ENCODE data around the gene APBB1IP. TPM values are rescaled to one million over a fixed set of nuclear protein-coding genes. Genes with fewer than 3 reads are reported as not detected.
A peak's percentile ranks its signal among the peaks of the same experiment; 100 is the strongest.

APBB1IP gene
- total and polyA plus RNA-seq, 5 experiments from 2014 or later, result 50.0 to 102 (median 68.5) TPM

GRCh38 chr10:26540601-26541000, 102.5 kb downstream of the APBB1IP start:
- no peak overlapping the region for H3K4me3 Mint-ChIP-seq
- H3K27me3 Mint-ChIP-seq, result no peaks in the 10 kb centered on the region
- no peak for ATAC-seq
- no peaks in the 10 kb centered on the region for H3K9me3 Mint-ChIP-seq
- H3K27ac Mint-ChIP-seq, result peak overlapping the region; percentile 39 to 81 (median 57)
- peaks cover 16 to 92% (median 24%) of the 10 kb centered on the region in 3 donors for H3K36me3 Mint-ChIP-seq
- peak in 2 of 10 donors; percentile 10 to 13 for DNase-seq
- POLR2A ChIA-PET, result interaction anchor here (0.6 kb wide), 1 partner anchor 189 kb away, joined by 3 read pairs; no protein-coding TSS in a partner anchor
- peaks cover 13 to 35% (median 33%) of the 10 kb centered on the region in 4 donors for H3K4me1 Mint-ChIP-seq

GRCh38 chr10:26543567-26544306, 105.6 kb downstream of the APBB1IP start:
- peaks cover 21 to 49% (median 41%) of the 10 kb centered on the region in 4 donors for H3K4me1 Mint-ChIP-seq
- peaks cover 31 to 92% (median 47%) of the 10 kb centered on the region in 3 donors for H3K36me3 Mint-ChIP-seq
- ATAC-seq (peak; percentile 45 to 53), DNase-seq (peak in 1 of 10 donors; percentile 12)
- peak overlapping the region; percentile 79 to 95 (median 91) for H3K27ac Mint-ChIP-seq
- no peaks in the 10 kb centered on the region for H3K27me3 Mint-ChIP-seq
- peaks cover 0 to 11% (median 7%) of the 10 kb centered on the region in 9 donors for H3K9me3 Mint-ChIP-seq
- peak overlapping the region in 5 of 10 donors; percentile 1 to 63 (median 24) for H3K4me3 Mint-ChIP-seq
- POLR2A ChIA-PET, result no interaction called here

GRCh38 chr10:26544932-26545331, 106.8 kb downstream of the APBB1IP start:
- H3K9me3 Mint-ChIP-seq, result peaks cover 3 to 23% (median 19%) of the 10 kb centered on the region in 9 donors
- peaks cover 19 to 49% (median 37%) of the 10 kb centered on the region in 4 donors for H3K4me1 Mint-ChIP-seq
- POLR2A ChIA-PET, result no interaction called here
- DNase-seq, result no peak
- H3K36me3 Mint-ChIP-seq, result peaks cover 42 to 92% (median 59%) of the 10 kb centered on the region in 3 donors
- ATAC-seq, result no peak
- H3K27ac Mint-ChIP-seq, result peak overlapping the region; percentile 62 to 95 (median 80)
- no peak overlapping the region for H3K4me3 Mint-ChIP-seq
- H3K27me3 Mint-ChIP-seq, result no peaks in the 10 kb centered on the region

- H3K27ac Mint-ChIP-seq, result peak overlapping the region in 6 of 10 donors; percentile 18 to 82 (median 41)
- POLR2A ChIA-PET, result interaction anchor here (1.0 kb wide), 1 partner anchor 311 kb away, joined by 4 read pairs; no protein-coding TSS in a partner anchor
- no peak for ATAC-seq
These were observed 112.8 kb downstream of the APBB1IP start for GRCh38 chr10:26550774-26551526.

GRCh38 chr10:26554246-26554645, 116.1 kb downstream of the APBB1IP start:
- peak overlapping the region; percentile 8 to 85 (median 75) for H3K27ac Mint-ChIP-seq
- DNase-seq, result no peak

More at GRCh38 chr10:26550774-26551526, 112.8 kb downstream of the APBB1IP start:
- Mint-ChIP-seq H3K27me3 (no peaks in the 10 kb centered on the region), H3K9me3 (peaks cover 6 to 34% (median 27%) of the 10 kb centered on the region in 9 donors), H3K36me3 (peaks cover 49 to 98% (median 73%) of the 10 kb centered on the region in 3 donors), H3K4me3 (no peak overlapping the region), H3K4me1 (peaks cover 18 to 36% (median 30%) of the 10 kb centered on the region in 4 donors)
- DNase-seq, result no peak

GRCh38 chr10:26555719-26556368, 117.7 kb downstream of the APBB1IP start:
- no peak for DNase-seq
- POLR2A ChIA-PET, result interaction anchor here (0.5 to 1.0 kb wide), 4 partner anchors 64 to 328 kb away, joined by 3 to 5 read pairs (median 3); no protein-coding TSS in a partner anchor
- Mint-ChIP-seq H3K36me3 (peaks cover 8 to 87% (median 34%) of the 10 kb centered on the region in 3 donors), H3K4me1 (peaks cover 21 to 38% (median 24%) of the 10 kb centered on the region in 4 donors), H3K9me3 (peaks cover 0 to 4% (median 0%) of the 10 kb centered on the region in 9 donors), H3K27ac (peak overlapping the region; percentile 54 to 90 (median 84)), H3K4me3 (no peak overlapping the region), H3K27me3 (no peaks in the 10 kb centered on the region)
- no peak for ATAC-seq

More at GRCh38 chr10:26554246-26554645, 116.1 kb downstream of the APBB1IP start:
- Mint-ChIP-seq H3K9me3 (peaks cover 4 to 20% (median 15%) of the 10 kb centered on the region in 9 donors), H3K27me3 (no peaks in the 10 kb centered on the region), H3K4me1 (peaks cover 22 to 38% (median 24%) of the 10 kb centered on the region in 4 donors), H3K36me3 (peaks cover 24 to 89% (median 42%) of the 10 kb centered on the region in 3 donors), H3K4me3 (no peak overlapping the region)
- ATAC-seq, result no peak
- POLR2A ChIA-PET, result interaction anchor here (0.5 kb wide), 1 partner anchor 1990 kb away, joined by 6 read pairs; no protein-coding TSS in a partner anchor

- POLR2A ChIA-PET, result interaction anchor here (0.6 to 1.0 kb wide), 3 partner anchors 221 to 326 kb away, joined by 3 read pairs; no protein-coding TSS in a partner anchor
- Mint-ChIP-seq H3K27ac (peak overlapping the region; percentile 53 to 87 (median 80)), H3K9me3 (no peaks in the 10 kb centered on the region), H3K4me3 (no peak overlapping the region), H3K27me3 (no peaks in the 10 kb centered on the region), H3K36me3 (peaks cover 9 to 87% (median 30%) of the 10 kb centered on the region in 3 donors), H3K4me1 (peaks cover 21 to 35% (median 24%) of the 10 kb centered on the region in 4 donors)
- peak; percentile 60 to 63 for ATAC-seq
- DNase-seq, result peak in 8 of 10 donors; percentile 11 to 66 (median 46)
These were observed 118.9 kb downstream of the APBB1IP start for GRCh38 chr10:26556748-26557640.

GRCh38 chr10:26557641-26558014, 119.5 kb downstream of the APBB1IP start:
- Mint-ChIP-seq H3K4me1 (peaks cover 21 to 34% (median 24%) of the 10 kb centered on the region in 4 donors), H3K4me3 (no peak overlapping the region), H3K9me3 (no peaks in the 10 kb centered on the region), H3K27ac (peak overlapping the region in 8 of 10 donors; percentile 18 to 86 (median 68)), H3K36me3 (peaks cover 12 to 86% (median 31%) of the 10 kb centered on the region in 3 donors), H3K27me3 (no peaks in the 10 kb centered on the region)
- POLR2A ChIA-PET, result interaction anchor here (0.7 kb wide), 1 partner anchor 224 kb away, joined by 3 read pairs; no protein-coding TSS in a partner anchor
- ATAC-seq (no peak), DNase-seq (no peak)

GRCh38 chr10:26566525-26567350, 128.6 kb downstream of the APBB1IP start:
- DNase-seq, result no peak
- no peak for ATAC-seq
- Mint-ChIP-seq H3K4me1 (peaks cover 0 to 2% (median 0%) of the 10 kb centered on the region in 4 donors), H3K4me3 (no peak overlapping the region), H3K9me3 (peaks cover 0 to 11% (median 6%) of the 10 kb centered on the region in 9 donors), H3K27ac (peak overlapping the region in 1 of 10 donors; percentile 69), H3K36me3 (peaks cover 27 to 86% (median 58%) of the 10 kb centered on the region in 3 donors), H3K27me3 (no peaks in the 10 kb centered on the region)
- POLR2A ChIA-PET, result interaction anchor here (0.6 kb wide), 1 partner anchor 156 kb away, joined by 3 read pairs; no protein-coding TSS in a partner anchor

- Mint-ChIP-seq H3K4me1 (peaks cover 0 to 2% (median under 1%) of the 10 kb centered on the region in 4 donors), H3K36me3 (peaks cover 29 to 86% (median 59%) of the 10 kb centered on the region in 3 donors), H3K27me3 (no peaks in the 10 kb centered on the region), H3K9me3 (peaks cover 0 to 17% (median 9%) of the 10 kb centered on the region in 9 donors), H3K4me3 (no peak overlapping the region), H3K27ac (no peak overlapping the region)
- ATAC-seq (no peak), DNase-seq (no peak)
- POLR2A ChIA-PET, result interaction anchor here (0.6 kb wide), 1 partner anchor 155 kb away, joined by 3 read pairs; no protein-coding TSS in a partner anchor
These were observed 129.2 kb downstream of the APBB1IP start for GRCh38 chr10:26567351-26567721.

Data from naive thymus-derived CD8-positive, alpha-beta T cell (primary cell).